ENCODE results near the gene NKX3-2. TPM values are rescaled to one million over a fixed set of nuclear protein-coding genes. Genes with fewer than 3 reads are reported as not detected.

The NKX3-2 gene
- total and polyA plus RNA-seq, 10 of the 15 experiments (the other 5 are each of a cell fraction or from before 2014, with no cell fraction given): not detected

DNA sequence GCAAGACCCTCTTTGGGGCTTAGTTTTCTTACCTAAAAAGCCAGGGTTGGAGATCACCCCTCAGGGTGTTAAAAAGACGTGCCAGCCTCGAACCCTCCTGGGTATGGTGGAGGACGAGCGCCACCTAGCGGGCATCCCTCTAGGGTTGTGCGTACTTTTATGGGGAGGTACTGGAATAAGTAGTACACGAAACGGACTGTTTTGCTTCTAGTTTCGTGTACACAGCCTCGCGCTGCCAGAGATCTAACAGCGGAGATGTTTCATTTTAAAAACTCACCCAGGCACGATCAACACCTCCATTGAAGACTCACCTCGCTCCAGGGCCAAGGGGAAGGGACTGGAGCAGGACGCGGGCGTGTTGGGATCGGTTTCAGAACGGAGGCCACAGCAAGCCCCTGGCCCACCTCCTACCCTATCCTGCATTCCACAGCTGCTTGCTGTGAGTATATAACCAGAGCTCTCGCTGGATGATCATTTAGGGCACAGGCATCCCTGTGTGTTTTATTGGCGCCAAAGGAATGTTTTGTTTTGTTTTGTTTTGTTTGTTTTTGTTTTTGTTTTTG lies 4.8 kb upstream of the NKX3-2 start (continued):
- TF ChIP-seq PBX3 (IDR thresholded peaks at IDR 0.05; ENCODE audit: insufficient replicate concordance, low read depth, low read length): no peak
- TF ChIP-seq IKZF1 (conservative IDR thresholded peaks at IDR 0.05): peak; percentile 37; the same call in 1 of the 2 replicates
- TF ChIP-seq HCFC1 (IDR thresholded peaks at IDR 0.05; ENCODE audit: low read length): 0 out of 2 replicates have a peak, but pooled peaks have one; percentile 21
- no peak for TF ChIP-seq JUND (IDR thresholded peaks at IDR 0.05; ENCODE audit: low read depth, low read length)
- no peak for TF ChIP-seq RBBP5 (conservative IDR thresholded peaks at IDR 0.05)
- no peak for TF ChIP-seq CBFB (IDR thresholded peaks at IDR 0.05; ENCODE audit: low read depth)
- TF ChIP-seq CHD1 (IDR thresholded peaks at IDR 0.05; ENCODE audit: low read depth, low read length): no peak
- TF ChIP-seq ZSCAN29 (IDR thresholded peaks at IDR 0.05): no peak
- no peak for TF ChIP-seq CBX3 (IDR thresholded peaks at IDR 0.05; ENCODE audit: borderline replicate concordance, low read depth)
- 0 out of 2 replicates have a peak, but pooled peaks have one; percentile 14 for TF ChIP-seq ATF7 (IDR thresholded peaks at IDR 0.05; ENCODE audit: low read depth)
- TF ChIP-seq, protein P1, sequence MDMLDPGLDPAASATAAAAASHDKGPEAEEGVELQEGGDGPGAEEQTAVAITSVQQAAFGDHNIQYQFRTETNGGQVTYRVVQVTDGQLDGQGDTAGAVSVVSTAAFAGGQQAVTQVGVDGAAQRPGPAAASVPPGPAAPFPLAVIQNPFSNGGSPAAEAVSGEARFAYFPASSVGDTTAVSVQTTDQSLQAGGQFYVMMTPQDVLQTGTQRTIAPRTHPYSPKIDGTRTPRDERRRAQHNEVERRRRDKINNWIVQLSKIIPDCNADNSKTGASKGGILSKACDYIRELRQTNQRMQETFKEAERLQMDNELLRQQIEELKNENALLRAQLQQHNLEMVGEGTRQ (IDR thresholded peaks at IDR 0.05; ENCODE audit: borderline replicate concordance, low read depth, low read length): no peak
- TF ChIP-seq, protein P2, sequence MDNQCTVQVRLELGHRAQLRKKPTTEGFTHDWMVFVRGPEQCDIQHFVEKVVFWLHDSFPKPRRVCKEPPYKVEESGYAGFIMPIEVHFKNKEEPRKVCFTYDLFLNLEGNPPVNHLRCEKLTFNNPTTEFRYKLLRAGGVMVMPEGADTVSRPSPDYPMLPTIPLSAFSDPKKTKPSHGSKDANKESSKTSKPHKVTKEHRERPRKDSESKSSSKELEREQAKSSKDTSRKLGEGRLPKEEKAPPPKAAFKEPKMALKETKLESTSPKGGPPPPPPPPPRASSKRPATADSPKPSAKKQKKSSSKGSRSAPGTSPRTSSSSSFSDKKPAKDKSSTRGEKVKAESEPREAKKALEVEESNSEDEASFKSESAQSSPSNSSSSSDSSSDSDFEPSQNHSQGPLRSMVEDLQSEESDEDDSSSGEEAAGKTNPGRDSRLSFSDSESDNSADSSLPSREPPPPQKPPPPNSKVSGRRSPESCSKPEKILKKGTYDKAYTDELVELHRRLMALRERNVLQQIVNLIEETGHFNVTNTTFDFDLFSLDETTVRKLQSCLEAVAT (IDR thresholded peaks at IDR 0.05): 0 out of 2 replicates have a peak, but pooled peaks have one; percentile 20
- TF ChIP-seq TCF7 (IDR thresholded peaks at IDR 0.05; ENCODE audit: borderline replicate concordance): no peak
- TF ChIP-seq RAD51 (IDR thresholded peaks at IDR 0.05): no peak
- no peak; the same call in 1 of the 2 replicates for TF ChIP-seq JUNB (IDR thresholded peaks at IDR 0.05)
- TF ChIP-seq PAX8 (IDR thresholded peaks at IDR 0.05): peak; percentile 76; the same call in 1 of the 2 replicates
- no peak for TF ChIP-seq LARP7 (IDR thresholded peaks at IDR 0.05)
- TF ChIP-seq, protein P3, sequence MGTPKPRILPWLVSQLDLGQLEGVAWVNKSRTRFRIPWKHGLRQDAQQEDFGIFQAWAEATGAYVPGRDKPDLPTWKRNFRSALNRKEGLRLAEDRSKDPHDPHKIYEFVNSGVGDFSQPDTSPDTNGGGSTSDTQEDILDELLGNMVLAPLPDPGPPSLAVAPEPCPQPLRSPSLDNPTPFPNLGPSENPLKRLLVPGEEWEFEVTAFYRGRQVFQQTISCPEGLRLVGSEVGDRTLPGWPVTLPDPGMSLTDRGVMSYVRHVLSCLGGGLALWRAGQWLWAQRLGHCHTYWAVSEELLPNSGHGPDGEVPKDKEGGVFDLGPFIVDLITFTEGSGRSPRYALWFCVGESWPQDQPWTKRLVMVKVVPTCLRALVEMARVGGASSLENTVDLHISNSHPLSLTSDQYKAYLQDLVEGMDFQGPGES (IDR thresholded peaks at IDR 0.05): no peak
- TF ChIP-seq MTA3 (IDR thresholded peaks at IDR 0.05; ENCODE audit: borderline replicate concordance, low read length): no peak
- TF ChIP-seq, protein P4, sequence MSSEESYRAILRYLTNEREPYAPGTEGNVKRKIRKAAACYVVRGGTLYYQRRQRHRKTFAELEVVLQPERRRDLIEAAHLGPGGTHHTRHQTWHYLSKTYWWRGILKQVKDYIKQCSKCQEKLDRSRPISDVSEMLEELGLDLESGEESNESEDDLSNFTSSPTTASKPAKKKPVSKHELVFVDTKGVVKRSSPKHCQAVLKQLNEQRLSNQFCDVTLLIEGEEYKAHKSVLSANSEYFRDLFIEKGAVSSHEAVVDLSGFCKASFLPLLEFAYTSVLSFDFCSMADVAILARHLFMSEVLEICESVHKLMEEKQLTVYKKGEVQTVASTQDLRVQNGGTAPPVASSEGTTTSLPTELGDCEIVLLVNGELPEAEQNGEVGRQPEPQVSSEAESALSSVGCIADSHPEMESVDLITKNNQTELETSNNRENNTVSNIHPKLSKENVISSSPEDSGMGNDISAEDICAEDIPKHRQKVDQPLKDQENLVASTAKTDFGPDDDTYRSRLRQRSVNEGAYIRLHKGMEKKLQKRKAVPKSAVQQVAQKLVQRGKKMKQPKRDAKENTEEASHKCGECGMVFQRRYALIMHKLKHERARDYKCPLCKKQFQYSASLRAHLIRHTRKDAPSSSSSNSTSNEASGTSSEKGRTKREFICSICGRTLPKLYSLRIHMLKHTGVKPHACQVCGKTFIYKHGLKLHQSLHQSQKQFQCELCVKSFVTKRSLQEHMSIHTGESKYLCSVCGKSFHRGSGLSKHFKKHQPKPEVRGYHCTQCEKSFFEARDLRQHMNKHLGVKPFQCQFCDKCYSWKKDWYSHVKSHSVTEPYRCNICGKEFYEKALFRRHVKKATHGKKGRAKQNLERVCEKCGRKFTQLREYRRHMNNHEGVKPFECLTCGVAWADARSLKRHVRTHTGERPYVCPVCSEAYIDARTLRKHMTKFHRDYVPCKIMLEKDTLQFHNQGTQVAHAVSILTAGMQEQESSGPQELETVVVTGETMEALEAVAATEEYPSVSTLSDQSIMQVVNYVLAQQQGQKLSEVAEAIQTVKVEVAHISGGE (CRISPR knock-in tag; IDR thresholded peaks at IDR 0.05): no peak
- TF ChIP-seq EP300 (IDR thresholded peaks at IDR 0.05; ENCODE audit: borderline replicate concordance in 1 of 2, control insufficient read depth in 1 of 2, low read depth in 2 of 2, low read length in 2 of 2): no peak
- peak; percentile 24 to 55; a peak in 2 of 4 replicates for TF ChIP-seq BHLHE40 (IDR thresholded peaks at IDR 0.05; ENCODE audit: borderline replicate concordance in 1 of 2, low read depth in 2 of 2, low read length in 1 of 2)
- TF ChIP-seq SMC3 (IDR thresholded peaks at IDR 0.05; ENCODE audit: borderline replicate concordance, low read length): peak; percentile 95
- TF ChIP-seq FOXM1 (IDR thresholded peaks at IDR 0.05; ENCODE audit: low read depth, low read length): no peak
